ENCODE measurements around the gene ASIP.
"Not testable (repeated sequence)": the region's sequence is repeated elsewhere in the genome, so short reads cannot be mapped to it uniquely, and the experiment has no call there.

The ASIP gene

DNA sequence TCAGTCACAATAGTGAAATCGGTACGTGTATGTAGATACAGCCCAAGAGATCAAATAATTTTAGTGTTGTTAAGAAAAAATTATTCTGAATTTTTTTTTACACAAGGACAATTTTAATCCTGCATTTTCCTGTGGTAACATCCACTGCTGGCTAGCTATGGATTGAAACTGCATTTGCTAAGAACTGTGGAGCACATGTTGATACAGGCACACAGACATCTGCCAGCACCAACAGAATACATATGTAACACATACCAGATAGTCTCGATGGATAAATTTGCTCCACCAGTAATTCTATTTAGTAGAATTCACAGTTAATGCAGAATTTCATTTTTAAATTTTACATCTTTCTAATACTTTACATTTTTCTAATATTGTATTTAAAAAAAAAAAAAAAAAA is 2.2 kb downstream of the ASIP start:
- DNase-seq (ENCODE audit: low spot score) = no peak

DNA sequence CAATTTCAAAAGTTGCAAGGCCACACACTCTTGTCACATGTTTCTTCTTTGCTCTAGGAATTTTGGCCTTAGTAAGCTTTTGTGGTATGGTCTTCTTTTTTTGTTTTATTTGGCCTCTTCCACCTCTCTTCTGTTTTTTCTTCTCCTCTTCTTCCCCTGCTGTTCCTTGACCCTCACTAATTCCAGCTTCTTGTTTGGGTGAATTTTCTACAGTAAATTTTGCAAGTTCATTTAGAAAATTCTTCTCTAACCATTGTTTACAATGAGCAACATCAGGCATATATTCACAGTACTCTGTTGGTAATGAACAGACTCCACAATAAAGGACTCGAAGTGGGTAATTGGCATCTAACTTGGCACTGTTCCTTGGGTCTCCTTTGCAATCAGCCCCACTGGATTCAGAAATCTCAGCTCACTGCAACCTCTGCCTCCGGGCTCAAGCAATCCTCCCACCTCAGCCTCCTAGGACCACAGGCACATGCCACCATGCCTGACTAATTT is 5.0 kb downstream of the ASIP start:
- DNase-seq (ENCODE audit: low spot score) = no peak

DNA sequence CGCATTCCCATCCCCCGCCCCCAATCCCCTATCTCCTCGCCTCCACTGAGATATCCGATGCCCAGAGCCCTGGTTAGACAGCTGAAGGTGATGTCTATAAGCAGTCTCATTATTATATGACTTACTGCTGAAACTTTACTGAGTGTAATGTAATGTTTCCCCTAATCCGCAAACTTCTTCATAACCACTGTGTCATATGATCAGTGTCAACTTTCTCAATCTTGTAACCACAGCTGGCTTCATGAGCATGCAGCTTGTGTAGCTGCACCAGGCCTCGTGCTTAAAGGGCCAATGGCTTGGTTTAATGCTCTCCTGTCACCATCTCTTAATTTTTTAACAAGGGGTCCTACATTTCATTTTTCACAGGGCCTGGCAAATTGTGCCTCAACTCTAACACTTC is 8.1 kb downstream of the ASIP start:
- DNase-seq (ENCODE audit: low spot score) = no peak

DNA sequence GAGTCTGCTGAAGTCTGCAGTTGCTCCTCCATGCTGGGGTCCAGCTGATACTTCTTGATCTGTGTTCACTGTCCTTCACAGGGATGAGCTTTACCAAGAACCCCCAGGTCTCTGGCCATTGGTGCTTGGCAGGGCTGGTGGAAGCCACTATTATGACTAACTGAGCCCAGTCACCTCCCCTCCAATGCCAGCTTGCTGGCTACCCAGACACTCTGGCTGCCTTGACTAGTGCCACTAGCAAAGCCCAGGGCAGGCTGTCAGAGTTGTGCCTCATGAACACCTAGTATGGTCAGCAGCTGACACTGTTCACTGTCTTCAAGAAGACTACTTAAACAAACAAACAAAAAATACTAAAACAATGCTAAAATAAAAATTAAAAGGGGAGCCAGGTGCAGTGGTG is 8.8 kb downstream of the ASIP start:
- no peak for DNase-seq (ENCODE audit: low spot score)

DNA sequence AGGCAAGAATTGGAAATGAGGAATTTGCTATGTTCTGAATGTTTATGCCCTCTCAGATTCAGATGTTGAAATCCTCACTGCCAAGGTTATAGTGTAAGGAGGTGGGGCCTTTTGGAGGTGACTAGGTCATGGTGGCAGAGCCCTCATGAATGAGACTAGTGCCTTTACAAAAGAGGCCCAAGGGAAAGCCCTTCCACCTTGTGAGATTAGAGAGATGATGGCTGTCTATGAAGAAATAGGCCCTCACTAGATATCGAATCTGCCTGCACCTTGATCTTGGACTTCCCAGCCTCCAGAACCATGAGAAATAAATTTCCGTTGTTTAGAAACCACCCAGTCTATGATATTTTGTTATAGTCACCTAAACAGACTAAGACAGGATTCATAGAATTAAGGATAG is 10.4 kb downstream of the ASIP start:
- DNase-seq (ENCODE audit: low spot score) = no peak

DNA sequence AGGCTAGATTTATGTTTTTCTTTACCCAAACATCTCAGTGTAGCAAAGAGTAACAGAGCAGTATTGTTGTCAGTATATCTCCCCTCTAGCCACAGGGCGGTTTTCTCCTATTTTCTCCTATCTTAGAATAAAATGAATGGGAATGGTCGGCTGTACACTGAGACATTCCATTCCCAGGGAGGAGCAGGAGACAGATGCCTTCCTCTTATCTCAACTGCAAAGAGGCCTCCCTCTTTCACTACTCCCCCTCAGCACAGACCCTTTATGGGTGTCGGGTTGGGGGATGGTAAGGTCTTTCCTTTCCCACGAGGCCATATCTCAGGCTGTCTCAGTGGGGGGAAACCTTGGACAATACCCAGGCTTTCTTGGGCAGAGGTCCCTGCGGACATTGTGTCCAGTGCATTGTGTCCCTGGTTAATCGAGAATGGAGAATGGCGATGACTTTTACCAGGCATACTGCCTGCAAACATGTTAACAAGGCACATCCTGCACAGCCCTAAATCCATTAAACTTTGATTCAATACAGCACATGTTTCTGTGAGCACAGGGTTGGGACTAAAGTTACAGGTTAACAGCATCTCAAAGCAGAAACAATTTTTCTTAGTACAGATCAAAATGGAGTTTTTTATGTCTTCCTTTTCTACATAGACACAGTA is 11.3 kb downstream of the ASIP start:
- not testable (repeated sequence) for DNase-seq (ENCODE audit: low spot score)

DNA sequence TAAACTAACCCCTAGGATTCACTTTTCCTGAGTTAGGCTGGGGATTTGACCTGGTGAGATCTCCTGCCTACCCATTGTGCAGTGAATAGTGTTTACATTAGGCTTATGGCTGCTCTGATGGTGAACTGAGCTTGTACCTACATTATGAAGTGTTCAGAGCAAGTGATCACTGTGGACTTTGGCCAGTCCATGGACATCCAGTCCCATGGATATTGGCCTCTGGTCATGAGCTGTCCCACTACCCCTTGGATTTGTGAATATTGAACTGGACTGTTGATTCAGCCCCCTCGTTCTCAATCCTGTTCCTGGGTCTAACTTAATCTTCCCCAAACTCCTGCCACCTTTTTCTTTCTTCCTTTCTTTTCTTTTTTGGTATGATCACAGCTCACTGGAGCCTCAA is 13.8 kb downstream of the ASIP start:
- DNase-seq (ENCODE audit: low spot score) = no peak

DNA sequence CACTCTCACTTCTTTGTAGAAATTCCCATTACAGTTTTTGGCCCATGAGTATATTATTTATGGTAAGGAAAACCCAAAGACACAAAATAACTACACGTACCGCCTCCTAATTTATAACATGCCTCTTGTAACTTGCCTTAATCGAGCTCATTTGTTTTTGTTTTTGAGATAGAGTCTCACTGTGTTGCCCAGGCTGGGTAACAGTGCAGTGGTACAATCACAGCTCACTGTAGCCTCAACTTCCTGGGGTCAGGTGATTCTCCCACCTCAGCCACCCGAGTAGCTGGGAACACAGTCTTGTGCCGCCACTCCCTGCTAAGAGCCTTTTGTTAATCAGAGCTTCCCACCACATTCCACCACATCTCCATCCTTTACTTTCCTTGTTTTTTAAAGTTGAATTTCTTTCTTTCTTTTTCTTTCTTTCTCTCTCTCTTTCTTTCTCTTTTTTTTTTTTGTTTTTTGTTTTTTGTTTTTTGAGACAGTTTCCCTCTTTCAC is 15.5 kb downstream of the ASIP start:
- no peak for DNase-seq (ENCODE audit: low spot score)

DNA sequence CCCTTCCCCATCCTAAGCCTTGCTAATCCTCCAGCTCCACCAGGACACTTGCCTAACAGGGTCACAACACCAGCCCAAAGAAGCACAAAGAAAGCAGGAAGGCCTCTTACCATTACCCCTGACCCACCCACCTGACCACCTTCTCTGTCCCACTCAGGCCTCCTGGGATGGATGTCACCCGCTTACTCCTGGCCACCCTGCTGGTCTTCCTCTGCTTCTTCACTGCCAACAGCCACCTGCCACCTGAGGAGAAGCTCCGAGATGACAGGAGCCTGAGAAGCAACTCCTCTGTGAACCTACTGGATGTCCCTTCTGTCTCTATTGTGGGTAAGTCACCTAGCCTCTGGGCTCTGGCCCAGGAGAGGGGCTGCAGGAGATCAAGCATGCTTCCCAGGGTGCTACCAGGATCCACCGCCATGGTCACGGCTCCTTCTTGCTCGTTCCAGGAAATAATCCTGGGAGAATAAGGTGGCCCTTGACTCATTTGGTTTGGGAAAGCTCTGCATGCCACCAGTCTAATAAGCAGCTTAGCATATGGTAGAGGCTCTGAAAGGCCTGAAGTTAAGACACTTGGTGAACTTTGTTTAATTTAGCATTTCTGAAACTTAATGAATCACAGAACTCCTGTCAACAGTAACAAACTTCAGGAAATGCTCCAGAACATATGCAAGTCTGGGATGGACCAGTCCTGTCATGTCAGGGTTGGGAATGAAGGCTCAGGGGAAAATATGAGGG is 19.2 kb downstream of the ASIP start:
- DNase-seq (ENCODE audit: low spot score) = no peak

DNA sequence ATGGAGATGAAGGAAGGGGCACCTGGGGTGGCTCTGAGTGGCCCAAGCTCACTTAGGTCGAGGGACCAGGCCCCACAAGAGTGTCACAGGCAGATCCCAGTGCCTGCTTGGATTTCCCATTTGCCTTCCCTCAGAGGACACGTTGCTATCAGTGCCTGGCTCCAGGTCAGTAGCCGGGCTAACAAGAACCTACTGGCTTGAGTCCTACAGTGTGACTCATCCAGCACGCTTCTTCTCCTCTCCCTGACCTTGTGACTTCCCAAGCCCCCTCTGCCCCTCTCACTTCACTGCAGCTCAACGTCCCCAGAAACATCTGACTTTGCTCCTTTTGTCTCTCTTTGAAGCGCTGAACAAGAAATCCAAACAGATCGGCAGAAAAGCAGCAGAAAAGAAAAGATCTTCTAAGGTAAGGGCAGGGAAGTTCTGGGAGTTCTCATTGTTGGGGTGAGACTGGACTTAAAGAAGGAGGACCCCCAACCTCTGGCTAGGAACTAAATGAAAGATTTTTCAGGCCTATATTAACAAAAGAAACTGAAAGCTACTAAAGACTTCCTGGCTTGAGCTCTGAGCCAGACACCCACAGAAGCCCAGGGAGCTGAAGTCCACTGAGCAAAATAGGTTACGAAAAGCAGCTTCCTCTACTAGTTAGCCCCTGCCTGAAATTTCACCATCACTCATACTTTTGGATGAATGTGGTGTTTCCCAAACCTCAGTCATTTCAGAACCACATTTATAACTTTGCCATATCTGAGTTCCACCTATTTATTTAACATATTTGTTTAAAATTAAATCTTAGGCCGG is 21.5 kb downstream of the ASIP start:
- DNase-seq (ENCODE audit: low spot score) = no peak

DNA sequence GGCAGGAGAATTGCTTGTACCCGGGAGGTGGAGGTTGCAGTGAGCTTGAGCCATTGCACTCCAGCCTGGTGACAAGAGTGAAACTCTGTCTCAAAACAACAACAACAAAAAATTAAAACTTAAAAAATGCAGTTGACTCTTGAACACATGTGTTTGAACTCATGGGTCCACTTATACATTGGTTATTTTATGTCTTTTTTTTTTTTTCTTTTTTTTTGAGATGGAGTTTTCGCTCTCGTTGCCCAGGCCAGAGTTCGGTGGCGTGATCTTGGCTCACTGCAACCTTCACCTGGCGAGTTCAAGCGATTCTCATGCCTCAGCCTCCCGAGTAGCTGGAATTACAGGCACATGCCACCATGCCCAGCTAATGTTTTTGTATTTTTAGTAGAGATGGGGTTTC is 22.2 kb downstream of the ASIP start:
- not testable (repeated sequence) for DNase-seq (ENCODE audit: low spot score)

DNA sequence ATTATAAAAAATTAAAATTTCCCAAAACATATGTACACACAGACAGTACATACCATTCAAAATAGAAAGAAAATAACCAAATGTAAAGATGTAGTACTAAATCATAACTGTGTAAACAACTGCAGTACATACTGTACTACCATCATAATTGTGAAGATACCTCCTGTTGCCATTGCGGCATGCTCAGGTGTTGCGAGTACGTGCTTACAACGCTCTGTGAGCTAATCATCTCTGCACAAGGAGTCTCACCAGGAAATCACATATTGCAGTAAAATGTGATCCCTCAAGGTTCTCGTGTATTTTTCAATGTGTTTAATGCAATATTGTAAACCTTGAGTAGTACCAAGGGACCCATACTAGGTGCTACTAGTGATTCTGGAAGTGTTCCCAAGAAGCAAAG is 22.9 kb downstream of the ASIP start:
- no peak for DNase-seq (ENCODE audit: low spot score)

DNA sequence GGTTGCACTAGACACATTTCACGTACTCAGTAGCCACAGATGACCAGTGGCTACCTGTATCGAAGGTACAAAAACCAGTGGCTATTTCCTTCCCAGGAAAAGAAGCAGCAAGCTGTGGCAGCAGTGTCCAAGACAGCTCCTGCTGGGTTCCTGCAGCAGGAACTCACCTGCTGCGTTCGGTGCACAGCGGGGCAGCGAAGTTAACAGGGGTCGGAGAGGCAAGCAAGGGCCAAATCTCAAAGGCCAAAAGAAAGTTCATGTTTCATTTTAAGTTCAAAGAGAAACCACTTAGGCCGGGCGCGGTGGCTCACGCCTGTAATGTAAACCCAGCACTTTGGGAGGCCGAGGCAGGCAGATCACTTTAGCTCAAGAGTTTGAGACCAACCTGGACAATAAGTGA is 26.9 kb downstream of the ASIP start:
- DNase-seq (ENCODE audit: low spot score) = no peak

DNA sequence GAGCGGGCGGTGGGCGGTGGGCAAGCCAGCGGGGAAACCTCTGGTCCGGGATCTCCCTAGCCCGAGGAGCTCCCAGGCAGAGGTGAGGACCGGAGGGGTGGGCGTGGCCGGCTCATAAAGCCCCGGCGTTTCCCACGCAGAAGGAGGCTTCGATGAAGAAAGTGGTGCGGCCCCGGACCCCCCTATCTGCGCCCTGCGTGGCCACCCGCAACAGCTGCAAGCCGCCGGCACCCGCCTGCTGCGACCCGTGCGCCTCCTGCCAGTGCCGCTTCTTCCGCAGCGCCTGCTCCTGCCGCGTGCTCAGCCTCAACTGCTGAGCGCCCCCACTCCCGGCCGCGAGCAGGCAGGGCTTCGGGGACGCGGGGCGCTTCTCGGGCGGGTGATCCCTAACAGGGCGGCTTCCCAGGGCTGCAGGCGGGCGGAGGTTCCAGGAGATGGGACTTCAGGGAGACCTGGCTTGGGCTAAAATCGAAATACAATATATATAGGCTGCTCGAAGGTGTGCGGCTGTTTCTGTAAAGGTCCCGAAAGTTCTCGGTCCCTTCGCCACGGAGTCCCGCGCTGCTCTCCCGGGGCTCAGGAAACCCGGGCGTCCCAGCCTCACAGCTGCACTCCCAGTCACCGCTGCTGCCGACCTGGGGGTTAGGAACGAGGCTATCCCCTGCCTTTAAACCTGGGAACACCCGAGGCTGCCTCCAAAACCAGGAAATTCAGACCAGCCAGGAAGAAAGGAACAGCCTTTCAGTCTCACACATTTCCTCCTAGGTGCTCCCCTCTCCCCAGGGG is 27.8 kb downstream of the ASIP start:
- DNase-seq (ENCODE audit: low spot score) = peak; percentile 10

DNA sequence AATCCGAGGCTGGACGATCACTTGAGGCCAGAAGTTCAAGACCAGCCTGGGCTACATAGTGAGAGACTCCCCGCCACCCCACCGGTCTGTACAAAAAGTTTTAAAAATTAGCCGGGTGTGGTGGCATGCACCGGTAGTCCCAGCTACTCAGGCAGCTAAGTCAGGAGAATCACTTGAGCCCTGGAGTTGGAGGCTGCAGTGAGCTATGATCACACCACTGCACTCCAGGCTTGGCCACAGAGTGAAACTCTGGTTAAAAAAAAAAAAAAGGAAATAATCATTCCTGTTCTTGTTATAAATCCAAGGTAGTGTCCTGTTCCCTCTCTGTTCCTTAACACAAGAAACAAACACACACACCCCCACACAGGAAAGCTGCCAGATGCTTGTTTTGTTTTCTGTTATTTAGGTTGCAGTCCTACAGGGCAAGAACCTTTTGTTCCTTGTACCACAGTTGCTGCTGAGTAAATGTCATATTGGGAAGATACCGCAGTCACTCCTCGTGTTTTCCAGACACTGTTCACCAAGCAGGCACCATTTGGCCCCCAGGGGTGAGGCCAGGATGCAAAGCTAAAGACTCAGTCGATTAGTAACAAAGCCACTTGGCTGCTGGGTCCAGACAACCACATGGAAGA is 28.9 kb downstream of the ASIP start:
- DNase-seq (ENCODE audit: low spot score) = no peak

DNA sequence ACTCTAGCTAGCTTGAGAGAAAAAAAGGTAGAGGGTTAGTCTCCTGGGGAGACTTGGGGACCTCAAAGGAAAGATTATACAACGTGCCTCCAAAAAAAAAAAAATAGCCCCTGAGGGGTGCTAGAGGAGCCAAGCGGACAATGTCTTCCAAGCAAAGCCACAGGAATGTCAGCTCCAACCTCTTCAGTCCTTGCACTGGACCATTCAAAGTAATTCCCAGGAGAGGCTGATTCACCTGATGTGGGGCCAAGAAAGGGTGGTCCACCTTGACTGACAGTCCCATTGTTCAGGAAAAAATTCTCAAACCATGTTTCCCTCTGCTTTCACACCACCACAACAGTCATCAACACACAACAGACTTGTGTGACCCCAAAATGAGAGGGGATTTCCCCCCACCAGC is 30.7 kb downstream of the ASIP start:
- no peak for DNase-seq (ENCODE audit: low spot score)

DNA sequence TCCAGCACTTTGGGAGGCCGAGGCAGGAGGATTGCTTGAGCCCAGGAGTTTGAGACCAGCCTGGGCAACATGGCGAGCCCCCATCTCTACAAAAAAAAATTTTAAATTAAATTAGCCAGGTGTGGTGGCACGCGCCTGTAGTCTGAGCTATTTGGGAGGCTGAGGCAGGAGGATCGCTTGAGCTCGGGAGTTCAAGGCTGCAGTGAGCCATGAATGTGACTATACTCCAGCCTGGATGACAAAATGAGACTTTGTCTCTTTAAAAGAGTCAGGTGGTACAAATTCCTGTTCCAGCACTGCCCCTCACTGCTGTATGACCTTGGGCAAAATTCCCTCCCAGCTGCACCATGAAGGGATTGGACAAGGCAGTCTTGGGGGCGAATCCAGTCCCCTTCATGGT is 33.5 kb downstream of the ASIP start:
- no peak for DNase-seq (ENCODE audit: low spot score)

DNA sequence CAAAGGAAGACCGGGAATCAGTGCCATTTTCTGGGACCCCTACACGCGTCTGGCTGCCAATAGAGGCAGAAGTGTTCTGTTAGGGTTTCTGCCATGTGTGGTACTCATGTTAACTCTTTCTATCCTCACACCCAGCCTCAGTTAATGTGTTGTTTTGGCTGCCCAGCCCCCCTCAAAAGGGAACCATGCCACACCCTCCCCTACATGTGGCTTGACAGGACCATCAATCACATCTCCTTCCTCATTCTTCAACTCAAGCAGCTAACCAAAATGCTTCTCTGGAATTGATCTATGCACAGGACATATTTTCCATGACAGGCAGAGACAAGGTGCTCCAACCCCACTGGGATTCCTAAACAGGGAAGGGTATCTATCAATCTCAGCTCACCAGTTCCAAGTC is 40.0 kb downstream of the ASIP start:
- no peak for DNase-seq (ENCODE audit: low spot score)

DNA sequence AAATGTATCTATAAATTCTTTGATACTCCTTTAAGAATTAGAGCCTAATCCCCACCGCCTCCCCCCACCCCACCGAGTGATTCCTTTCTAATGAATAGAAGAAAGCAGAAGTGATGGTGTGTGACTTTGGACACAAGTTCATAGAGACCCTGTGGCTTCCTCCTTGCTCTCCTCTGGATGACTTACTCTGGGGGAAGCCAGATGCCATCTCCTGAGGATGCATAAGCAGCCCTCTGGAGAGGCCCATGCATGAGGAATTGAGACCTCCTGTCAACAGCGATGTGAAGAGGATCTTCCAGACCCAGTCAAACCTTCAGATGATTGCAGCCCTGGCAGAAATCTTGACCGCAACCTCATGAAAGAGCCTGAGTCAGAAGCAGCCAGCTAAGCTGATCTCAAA is 40.8 kb downstream of the ASIP start:
- DNase-seq (ENCODE audit: low spot score) = no peak

DNA sequence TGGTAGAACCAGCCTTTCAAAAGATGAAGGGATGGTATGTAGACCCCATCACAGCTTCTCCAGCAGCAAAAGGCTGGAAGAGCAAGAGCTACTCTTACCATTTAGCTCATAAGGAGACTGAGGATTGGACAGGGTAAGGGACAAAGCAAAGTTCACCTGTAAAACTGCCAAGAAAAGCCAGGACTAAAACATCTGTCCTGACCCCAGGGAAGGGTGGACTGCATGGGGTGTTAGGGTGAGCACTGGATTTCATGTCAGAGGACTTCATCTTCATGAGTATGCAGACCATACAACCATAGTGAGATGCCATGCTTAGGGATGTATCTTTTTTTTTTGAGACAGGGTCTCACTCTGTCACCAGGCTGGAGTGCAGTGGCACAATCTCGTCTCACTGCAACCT is 42.6 kb downstream of the ASIP start:
- DNase-seq (ENCODE audit: low spot score) = no peak

DNA sequence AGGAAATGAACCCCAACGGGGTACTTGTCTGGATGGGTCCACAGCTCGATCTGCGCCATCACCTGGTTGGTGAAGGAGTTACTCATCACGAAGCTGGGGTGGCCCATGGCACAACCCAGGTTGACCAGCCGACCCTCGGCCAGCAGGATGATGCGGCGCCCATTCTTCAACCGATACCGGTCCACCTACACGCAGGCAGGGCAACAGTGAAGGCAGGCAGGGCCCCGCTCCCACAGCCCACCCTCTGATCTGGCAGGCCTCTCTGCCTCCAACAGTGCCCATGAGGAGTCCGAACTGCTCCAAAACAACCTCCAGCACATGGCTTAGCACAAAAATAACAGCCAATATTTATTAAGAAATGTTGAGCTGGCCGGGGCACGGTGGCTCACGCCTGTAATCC is 44.2 kb downstream of the ASIP start:
- DNase-seq (ENCODE audit: low spot score) = no peak

DNA sequence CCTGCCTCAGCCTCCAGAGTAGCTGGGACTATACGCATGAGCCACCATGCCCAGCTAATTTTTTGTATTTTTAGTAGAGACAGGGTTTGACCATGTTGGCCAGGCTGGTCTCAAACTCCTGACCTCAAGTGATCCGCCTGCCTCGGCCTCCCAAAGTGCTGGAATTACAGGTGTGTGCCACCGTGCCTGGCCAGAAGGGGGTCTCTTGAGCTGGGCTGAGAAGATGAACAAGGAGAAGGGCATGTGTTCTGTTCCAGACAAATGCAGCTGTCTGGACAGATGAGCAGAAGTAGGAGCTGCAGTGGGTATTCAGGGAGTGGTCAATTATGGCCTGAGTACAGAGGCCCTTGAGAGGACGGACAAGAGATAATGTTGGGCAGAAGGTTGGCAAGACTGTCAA is 46.3 kb downstream of the ASIP start:
- DNase-seq (ENCODE audit: low spot score) = not testable (repeated sequence)

Measured in globus pallidus (tissue), 1 donor.